Smooth muscle cell (in vitro differentiated cells): ENCODE data around the gene OGA. TPM values are rescaled to one million over a fixed set of nuclear protein-coding genes. Genes with fewer than 3 reads are reported as not detected.

Experiments used
- DNase-seq: peaks from one replicate; lab custom pipeline; 2025; ENCODE audit not compliant: unreplicated experiment; lab: John Stamatoyannopoulos, UW
- H2AFZ ChIP-seq: fragments of 200-600 bp; sonication (generic); 2 replicates; pipeline ENCODE4 v1.6.0; 2016; ENCODE audit warnings: antibody characterized with exemption, low read depth, mild to moderate bottlenecking
- H3F3A ChIP-seq: fragments of 200-600 bp; sonication (generic); 2 replicates; pipeline ENCODE4 v1.6.0; 2017; ENCODE audit warnings: antibody characterized with exemption, low read depth
- H3K27ac ChIP-seq: fragments of 200-600 bp; sonication (generic); 2 replicates; pipeline ENCODE4 v1.5.1; 2016; ENCODE audit warnings: low read depth, mild to moderate bottlenecking
- H3K27me3 ChIP-seq: fragments of 200-600 bp; sonication (generic); 2 replicates; pipeline ENCODE4 v1.6.1; 2016; ENCODE audit warnings: low read depth, mild to moderate bottlenecking
- H3K36me3 ChIP-seq: fragments of 200-600 bp; sonication (generic); 2 replicates; pipeline ENCODE4 v1.5.1; 2016; ENCODE audit warnings: low read depth
- H3K4me1 ChIP-seq: fragments of 200-600 bp; sonication (generic); 2 replicates; pipeline ENCODE4 v1.5.1; 2016; ENCODE audit warnings: low read depth
- H3K4me2 ChIP-seq: fragments of 200-600 bp; sonication (generic); 2 replicates; pipeline ENCODE4 v1.6.0; 2016; ENCODE audit warnings: mild to moderate bottlenecking
- H3K4me3 ChIP-seq: fragments of 200-600 bp; sonication (generic); 2 replicates; pipeline ENCODE4 v1.5.1; 2016; ENCODE audit warnings: mild to moderate bottlenecking
- H3K79me2 ChIP-seq: fragments of 200-600 bp; sonication (generic); 2 replicates; pipeline ENCODE4 v1.6.0; 2016; ENCODE audit warnings: low read depth, mild to moderate bottlenecking
- H3K9ac ChIP-seq: fragments of 200-600 bp; sonication (generic); 2 replicates; pipeline ENCODE4 v1.6.0; 2016; ENCODE audit warnings: low read depth
- H3K9me3 ChIP-seq: fragments of 200-600 bp; sonication (generic); replicated peaks from 2 replicates; pipeline ENCODE4 v1.5.1; 2016; ENCODE audit warnings: low read depth
- H4K20me1 ChIP-seq: fragments of 200-600 bp; sonication (generic); 2 replicates; pipeline ENCODE4 v1.6.0; 2016; ENCODE audit warnings: low read depth
- WGBS: methylation state at CpG from one replicate; pipeline ENCODE4 v1.1.7; 2016; ENCODE audit warnings: low lambda C conversion rate; 5-methylcytosine and 5-hydroxymethylcytosine counted together
- polyA plus RNA-seq: library from polyadenylated mRNA; unstranded; fragments of >200 nt; fragmentation: Nextera tagmentation; extraction: Ambion mirVana; gene quantifications from 2 replicates; pipeline ENCODE4 v1.2.1, GENCODE V29; 2016
- total RNA-seq: library from RNA; depleted of rRNA; stranded (reverse); fragments of >200 nt; gene quantifications from 2 replicates; pipeline ENCODE4 v1.2.3, GENCODE V29; 2014
- TF ChIP-seq, protein P1 (sequence below): fragments of 200-600 bp; sonication (generic); IDR thresholded peaks from 2 replicates; pipeline ENCODE4 v1.5.1; 2017; ENCODE audit warnings: borderline replicate concordance, mild to moderate bottlenecking, antibody characterized with exemption; ENCODE audit not compliant: insufficient read depth, poor library complexity, severe bottlenecking

The OGA gene
- total and polyA plus RNA-seq, 2 experiments from 2014 or later, result 54.8 to 98.6 TPM

- 100% methylated on average over 1 of the region's 1 CpG for WGBS
- no peaks in the 10 kb centered on the region for H3K36me3 ChIP-seq
- H3K4me2 ChIP-seq, result no peak overlapping the region
- no peaks in the 10 kb centered on the region for H3K9me3 ChIP-seq
- H3F3A ChIP-seq, result no peaks in the 10 kb centered on the region
- no peak for DNase-seq
- H3K27me3 ChIP-seq, result peaks cover 23% of the 10 kb centered on the region
- H3K9ac ChIP-seq, result no peak overlapping the region
- peaks cover 14% of the 10 kb centered on the region for H3K4me1 ChIP-seq
- peaks cover 68% of the 10 kb centered on the region for H4K20me1 ChIP-seq
- no peak overlapping the region for H2AFZ ChIP-seq
- no peaks in the 10 kb centered on the region for H3K79me2 ChIP-seq
- H3K4me3 ChIP-seq, result no peak overlapping the region
- TF ChIP-seq, protein P1, sequence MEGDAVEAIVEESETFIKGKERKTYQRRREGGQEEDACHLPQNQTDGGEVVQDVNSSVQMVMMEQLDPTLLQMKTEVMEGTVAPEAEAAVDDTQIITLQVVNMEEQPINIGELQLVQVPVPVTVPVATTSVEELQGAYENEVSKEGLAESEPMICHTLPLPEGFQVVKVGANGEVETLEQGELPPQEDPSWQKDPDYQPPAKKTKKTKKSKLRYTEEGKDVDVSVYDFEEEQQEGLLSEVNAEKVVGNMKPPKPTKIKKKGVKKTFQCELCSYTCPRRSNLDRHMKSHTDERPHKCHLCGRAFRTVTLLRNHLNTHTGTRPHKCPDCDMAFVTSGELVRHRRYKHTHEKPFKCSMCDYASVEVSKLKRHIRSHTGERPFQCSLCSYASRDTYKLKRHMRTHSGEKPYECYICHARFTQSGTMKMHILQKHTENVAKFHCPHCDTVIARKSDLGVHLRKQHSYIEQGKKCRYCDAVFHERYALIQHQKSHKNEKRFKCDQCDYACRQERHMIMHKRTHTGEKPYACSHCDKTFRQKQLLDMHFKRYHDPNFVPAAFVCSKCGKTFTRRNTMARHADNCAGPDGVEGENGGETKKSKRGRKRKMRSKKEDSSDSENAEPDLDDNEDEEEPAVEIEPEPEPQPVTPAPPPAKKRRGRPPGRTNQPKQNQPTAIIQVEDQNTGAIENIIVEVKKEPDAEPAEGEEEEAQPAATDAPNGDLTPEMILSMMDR, result no peak
- no peak overlapping the region for H3K27ac ChIP-seq
Measured at GRCh38 chr10:101839002-101839401, 20.8 kb upstream of the OGA start.

DNA sequence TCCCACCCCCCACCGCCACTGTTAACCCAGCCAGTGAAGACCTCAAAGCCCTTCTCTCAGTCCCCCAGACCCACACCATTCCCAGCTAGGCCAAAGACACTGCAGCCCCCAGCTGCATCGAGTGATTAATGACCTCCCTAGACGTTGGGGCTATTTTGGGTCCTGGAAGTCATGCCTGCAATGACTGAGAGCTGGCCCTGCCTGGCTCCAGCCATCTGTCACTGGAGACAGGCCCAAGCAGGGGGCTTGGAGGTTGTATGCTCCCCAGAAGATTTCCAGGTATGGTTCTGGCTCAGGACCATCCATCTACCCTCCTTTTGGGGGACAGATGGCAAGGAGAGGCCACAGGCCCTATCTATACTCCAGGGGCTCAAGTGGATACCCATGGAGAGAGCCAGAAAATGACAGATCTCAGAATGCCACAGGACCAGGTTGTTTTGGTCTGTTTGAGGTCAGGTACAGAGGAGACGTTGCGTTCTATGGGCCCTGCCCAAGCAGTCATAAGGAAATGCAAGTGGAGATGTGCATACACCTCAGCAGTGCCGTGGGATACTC is 20.2 kb upstream of the OGA start:
- Histone ChIP-seq H3K79me2 (no peaks in the 10 kb centered on the region), H3K9me3 (no peaks in the 10 kb centered on the region), H3K27ac (no peak overlapping the region), H3K4me2 (no peak overlapping the region), H3K27me3 (peaks cover 18% of the 10 kb centered on the region), H3K4me1 (peaks cover 13% of the 10 kb centered on the region), H2AFZ (no peak overlapping the region), H3K9ac (no peak overlapping the region), H3K36me3 (no peaks in the 10 kb centered on the region), H3K4me3 (no peak overlapping the region), H4K20me1 (peaks cover 65% of the 10 kb centered on the region), H3F3A (no peaks in the 10 kb centered on the region)
- no peak for DNase-seq
- WGBS, result 78% methylated on average over 6 of the region's 6 CpGs
- TF ChIP-seq, protein P1, result no peak

GRCh38 chr10:101837748-101838147 is 19.5 kb upstream of the OGA start:
- no peaks in the 10 kb centered on the region for H3K9me3 ChIP-seq
- H3K4me2 ChIP-seq, result no peak overlapping the region
- no peak for DNase-seq
- H4K20me1 ChIP-seq, result peaks cover 57% of the 10 kb centered on the region
- H3K9ac ChIP-seq, result no peak overlapping the region
- H3K27me3 ChIP-seq, result peaks cover 11% of the 10 kb centered on the region
- peaks cover 13% of the 10 kb centered on the region for H3K4me1 ChIP-seq
- H3K79me2 ChIP-seq, result no peaks in the 10 kb centered on the region
- no peak overlapping the region for H2AFZ ChIP-seq
- TF ChIP-seq, protein P1, result no peak
- H3K36me3 ChIP-seq, result no peaks in the 10 kb centered on the region
- no peak overlapping the region for H3K4me3 ChIP-seq
- H3F3A ChIP-seq, result no peaks in the 10 kb centered on the region
- 94% methylated on average over 2 of the region's 2 CpGs for WGBS
- H3K27ac ChIP-seq, result no peak overlapping the region

DNA sequence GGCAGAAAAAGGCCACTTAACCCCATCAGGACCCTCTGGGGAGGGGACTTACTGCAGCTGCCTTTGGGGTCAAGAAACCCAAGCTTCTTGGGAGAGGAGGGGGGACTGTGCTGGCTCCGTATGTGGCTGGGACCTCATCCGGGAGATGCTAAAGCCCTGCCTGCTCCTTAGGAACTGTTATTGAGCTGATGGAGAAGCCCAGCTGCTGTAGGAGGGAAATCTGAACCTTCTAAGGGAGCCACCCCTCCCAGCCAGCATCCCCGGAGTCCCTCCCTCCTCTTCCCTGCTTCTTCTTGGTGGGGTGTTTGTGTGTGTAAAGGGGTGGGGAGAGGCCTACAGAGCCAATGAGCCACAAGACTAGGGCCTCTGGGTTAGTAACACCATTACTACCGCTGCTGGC is 17.1 kb upstream of the OGA start:
- TF ChIP-seq, protein P1, result no peak
- Histone ChIP-seq H3K79me2 (no peaks in the 10 kb centered on the region), H3K36me3 (no peaks in the 10 kb centered on the region), H3K4me1 (peaks cover 13% of the 10 kb centered on the region), H3F3A (no peaks in the 10 kb centered on the region), H2AFZ (no peak overlapping the region), H3K4me3 (no peak overlapping the region), H3K9ac (no peak overlapping the region), H3K9me3 (no peaks in the 10 kb centered on the region), H3K4me2 (no peak overlapping the region), H3K27me3 (no peaks in the 10 kb centered on the region), H4K20me1 (peaks cover 33% of the 10 kb centered on the region), H3K27ac (no peak overlapping the region)
- DNase-seq, result no peak
- 85% methylated on average over 4 of the region's 4 CpGs for WGBS
